Keratinocyte (primary cell): ENCODE measurements around the gene SCAPER.

Source experiments
- CTCF ChIP-seq, 3 experiments: IDR thresholded peaks in 1 of 3; conservative IDR thresholded peaks in 1 of 3; optimal IDR thresholded peaks in 1 of 3; 2 replicates in 2 of 3; 3 replicates in 1 of 3; pipeline versions ENCODE3 to v1.5.1; 2011; ENCODE audit warnings: low read length in 3 of 3, mild to moderate bottlenecking in 3 of 3, moderate library complexity in 2 of 3, control low read depth in 1 of 3, inconsistent platforms in 1 of 3; ENCODE audit not compliant: insufficient read depth in 2 of 3; ENCODE audit errors: extremely low read depth in 1 of 3
- EZH2 ChIP-seq: IDR thresholded peaks from one replicate; pipeline ENCODE4 v1.6.1; 2012; ENCODE audit warnings: inconsistent platforms, mild to moderate bottlenecking, low read length, moderate library complexity

- TF ChIP-seq CTCF (optimal IDR thresholded peaks at IDR 0.05 in 1 of 3, IDR thresholded peaks at IDR 0.05 in 1 of 3, conservative IDR thresholded peaks at IDR 0.05 in 1 of 3; ENCODE audit: extremely low read depth in 1 of 3, insufficient read depth in 2 of 3, low read length in 3 of 3) (no peak), EZH2 (no peak)
These were observed 605.4 kb downstream of the SCAPER start for GRCh38 chr15:76299786-76300185.
